Naive thymus-derived CD4-positive, alpha-beta T cell (primary cell): Measurements from ENCODE around the gene ERAP2. TPM values are rescaled to one million over a fixed set of nuclear protein-coding genes. Genes with fewer than 3 reads are reported as not detected.

ENCODE experiments used
- ATAC-seq: fragments of 150-1000 bp; cut with Tn5 transposase; 2 replicates; pipeline ENCODE4 v1.10.0; 2021; ENCODE audit warnings: mild to moderate bottlenecking, moderate library complexity
- CTCF ChIA-PET: fragments of 350-600 bp; sonication (Branson Sonifier 250); formaldehyde crosslinking; loops from one replicate; lab custom pipeline; 2021; ENCODE audit warnings: antibody characterized with exemption; lab: Charles Lee
- POLR2A ChIA-PET: fragments of 350-600 bp; sonication (Branson Sonifier 250); formaldehyde crosslinking; loops from one replicate; lab custom pipeline; 2021; ENCODE audit warnings: antibody characterized with exemption, inconsistent platforms; lab: Charles Lee
- DNase-seq, 9 donors: peaks; one replicate each; pipeline versions ENCODE4 v3.0.0 to v3.0.0-alpha.2; 2020 to 2022; ENCODE audit warnings: mixed read lengths in 1 of 9
- H3K27ac ChIP-seq: one replicate; pipeline ENCODE4 v1.7.0; 2013; ENCODE audit warnings: mild to moderate bottlenecking, low read depth, low read length, moderate library complexity
- H3K27me3 ChIP-seq, 2 donors: one replicate each; pipeline ENCODE4 v1.7.0; 2013; ENCODE audit warnings: low read length in 2 of 2, mild to moderate bottlenecking in 2 of 2, moderate library complexity in 2 of 2; ENCODE audit not compliant: control insufficient read depth in 2 of 2, insufficient read depth in 2 of 2
- H3K36me3 ChIP-seq, 3 experiments: 1 replicate in 2 of 3; 2 replicates in 1 of 3; pipeline ENCODE4 v1.7.0; 2013; ENCODE audit warnings: low read length in 3 of 3, mild to moderate bottlenecking in 3 of 3, moderate library complexity in 1 of 3; ENCODE audit not compliant: insufficient read depth in 3 of 3, control insufficient read depth in 2 of 3
- H3K4me1 ChIP-seq, 2 donors: one replicate each; pipeline ENCODE4 v1.7.0; 2013; ENCODE audit warnings: low read length in 2 of 2, mild to moderate bottlenecking in 2 of 2, moderate library complexity in 1 of 2; ENCODE audit not compliant: control insufficient read depth in 2 of 2, insufficient read depth in 2 of 2
- H3K4me3 ChIP-seq: 2 replicates; pipeline ENCODE4 v1.7.0; 2013; ENCODE audit warnings: mild to moderate bottlenecking, low read length
- H3K9me3 ChIP-seq, 3 experiments: 1 replicate in 2 of 3; 2 replicates in 1 of 3; pipeline ENCODE4 v1.7.0; 2013; ENCODE audit warnings: low read length in 3 of 3; ENCODE audit not compliant: control insufficient read depth in 2 of 3
- H3K27ac Mint-ChIP-seq, 9 donors: one replicate each; pipeline ENCODE4 v1.8.0; 2020 to 2022; ENCODE audit warnings: mixed read lengths in 9 of 9, mild to moderate bottlenecking in 8 of 9, moderate library complexity in 5 of 9, inconsistent platforms in 2 of 9
- H3K27me3 Mint-ChIP-seq, 5 donors: one replicate each; pipeline ENCODE4 v1.8.0; 2021 to 2022; ENCODE audit warnings: mixed read lengths in 5 of 5, mild to moderate bottlenecking in 1 of 5
- H3K36me3 Mint-ChIP-seq, 5 donors: one replicate each; pipeline ENCODE4 v1.8.0; 2020 to 2022; ENCODE audit warnings: mixed read lengths in 5 of 5, mild to moderate bottlenecking in 3 of 5, inconsistent platforms in 1 of 5
- H3K4me1 Mint-ChIP-seq, 7 donors: one replicate each; pipeline ENCODE4 v1.8.0; 2020 to 2022; ENCODE audit warnings: mixed read lengths in 7 of 7, mild to moderate bottlenecking in 3 of 7, inconsistent platforms in 1 of 7
- H3K4me3 Mint-ChIP-seq, 10 donors: one replicate each; pipeline ENCODE4 v1.8.0; 2020 to 2022; ENCODE audit warnings: mild to moderate bottlenecking in 10 of 10, mixed read lengths in 10 of 10, moderate library complexity in 6 of 10, inconsistent platforms in 2 of 10
- H3K9me3 Mint-ChIP-seq, 11 donors: one replicate each; pipeline ENCODE4 v1.8.0; 2020 to 2022; ENCODE audit warnings: mixed read lengths in 11 of 11, mild to moderate bottlenecking in 4 of 11, inconsistent platforms in 1 of 11, moderate library complexity in 1 of 11
- intact Hi-C, 2 donors: fragments of 100-400 bp; cut with micrococcal nuclease; formaldehyde crosslinking; loops; one replicate each; pipeline ENCODE4 v1.15.1; 2023
- polyA plus RNA-seq, 2 donors: library from polyadenylated mRNA; unstranded; fragments of 300-500 nt; fragmentation: Illumina TruSeq; gene quantifications; one replicate each; pipeline ENCODE4 v1.2.3, GENCODE V29; 2021
- total RNA-seq, 6 experiments: library from RNA in 5 of 6; stranded (reverse) in 5 of 6; gene quantifications; 1 replicate in 5 of 6; 2 replicates in 1 of 6; pipeline ENCODE4 v1.2.3 and lab custom pipeline; 2021 to 2026

ERAP2 gene
- total and polyA plus RNA-seq, 7 experiments from 2014 or later = 11.1 to 161 (median 97.2) TPM

DNA sequence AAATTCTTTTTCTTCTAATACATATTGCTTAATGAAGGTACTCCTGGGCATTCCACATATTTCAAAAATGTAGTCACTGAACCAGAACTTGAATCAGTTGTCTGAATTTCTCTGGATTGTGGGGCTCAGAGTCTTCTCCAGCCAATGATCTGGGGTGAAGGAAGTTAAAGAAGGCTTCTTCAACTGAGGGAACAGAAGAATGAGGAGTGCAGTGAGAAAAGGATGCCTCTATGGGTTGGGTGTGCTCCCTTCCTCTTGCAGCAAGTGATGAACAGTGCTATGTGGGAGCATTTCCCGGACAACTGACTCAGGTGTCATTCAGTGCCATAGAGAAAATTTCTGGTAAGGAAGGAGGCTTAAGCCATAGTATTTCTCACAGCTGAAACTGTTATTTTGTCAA is 67.5 kb downstream of the ERAP2 start:
- Mint-ChIP-seq H3K9me3 (no peaks in the 10 kb centered on the region), H3K36me3 (peaks cover 5 to 23% (median 10%) of the 10 kb centered on the region in 5 donors), H3K27ac (peak overlapping the region; percentile 11 to 89 (median 66)), H3K27me3 (no peaks in the 10 kb centered on the region), H3K4me3 (peak overlapping the region in 8 of 10 donors; percentile 2 to 42 (median 22)), H3K4me1 (peaks cover 46 to 97% (median 87%) of the 10 kb centered on the region in 7 donors)
- H3K4me1 ChIP-seq = peaks cover 29 to 46% of the 10 kb centered on the region in 2 donors
- no peaks in the 10 kb centered on the region for H3K9me3 ChIP-seq
- ChIA-PET CTCF (interaction anchor here (0.8 kb wide), 1 partner anchor 84 kb away, joined by 3 read pairs; no protein-coding TSS in a partner anchor), POLR2A (interaction anchor here (0.6 to 2.0 kb wide), 4 partner anchors 8 to 33 kb away, joined by 3 to 7 read pairs (median 4); partner anchors contain the start of gene LNPEP)
- intact Hi-C loops = no loop called here
- H3K4me3 ChIP-seq = no peak overlapping the region
- H3K27ac ChIP-seq = peak overlapping the region; percentile 52
- ATAC-seq = no peak
- H3K36me3 ChIP-seq = peaks cover 0 to 7% (median 0%) of the 10 kb centered on the region in 3 experiments
- H3K27me3 ChIP-seq = no peaks in the 10 kb centered on the region
- DNase-seq = no peak

DNA sequence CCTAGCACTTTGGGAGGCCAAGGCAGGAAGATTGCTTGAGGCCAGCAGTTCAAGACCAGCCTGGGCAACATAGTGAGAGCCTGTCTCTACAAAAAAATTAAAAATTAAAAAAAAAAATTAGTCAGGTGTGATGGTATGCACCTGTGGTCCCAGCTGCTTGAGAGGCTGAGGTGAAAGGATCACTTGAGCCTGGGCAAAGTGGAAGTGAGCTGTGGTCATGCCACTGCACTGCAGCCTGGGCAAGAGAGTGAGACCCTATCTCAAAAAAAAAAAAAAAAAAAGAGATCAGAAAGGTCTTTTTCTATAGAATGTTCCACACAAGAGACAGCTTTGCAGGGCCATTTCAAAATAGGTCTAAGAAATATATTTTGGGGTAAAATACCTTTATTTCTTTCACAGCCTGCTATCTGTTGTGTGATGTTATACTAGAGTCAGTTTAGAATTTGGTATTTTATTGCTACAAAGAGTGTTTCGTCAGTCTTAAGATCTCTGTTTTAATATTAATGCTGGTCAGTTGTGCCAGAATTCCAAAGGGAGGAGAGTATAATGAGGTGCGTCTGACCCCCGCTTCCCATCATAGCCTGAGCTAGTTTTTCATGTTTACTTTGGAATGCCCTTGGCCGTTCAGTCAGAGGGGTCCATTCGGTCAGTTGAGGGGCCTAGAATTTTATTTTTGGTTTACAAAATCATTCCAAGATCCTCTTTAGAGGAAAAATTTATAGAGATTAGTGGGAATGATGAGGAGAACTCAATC is 69.0 kb downstream of the ERAP2 start:
- DNase-seq (no peak), ATAC-seq (no peak)
- H3K27ac ChIP-seq = no peak overlapping the region
- ChIA-PET POLR2A (interaction anchor here (1.4 kb wide), 1 partner anchor 76 kb away, joined by 6 read pairs; no protein-coding TSS in a partner anchor), CTCF (no interaction called here)
- no peaks in the 10 kb centered on the region for H3K9me3 ChIP-seq
- peaks cover 21 to 51% of the 10 kb centered on the region in 2 donors for H3K4me1 ChIP-seq
- Mint-ChIP-seq H3K27ac (peak overlapping the region in 8 of 9 donors; percentile 14 to 91 (median 65)), H3K4me3 (peak overlapping the region in 8 of 10 donors; percentile 13 to 54 (median 31)), H3K9me3 (no peaks in the 10 kb centered on the region), H3K4me1 (peaks cover 56 to 97% (median 89%) of the 10 kb centered on the region in 7 donors), H3K27me3 (no peaks in the 10 kb centered on the region), H3K36me3 (peaks cover 5 to 30% (median 19%) of the 10 kb centered on the region in 5 donors)
- intact Hi-C loops = no loop called here
- H3K4me3 ChIP-seq = no peak overlapping the region
- H3K27me3 ChIP-seq = no peaks in the 10 kb centered on the region
- peaks cover 0 to 7% (median 0%) of the 10 kb centered on the region in 3 experiments for H3K36me3 ChIP-seq

DNA sequence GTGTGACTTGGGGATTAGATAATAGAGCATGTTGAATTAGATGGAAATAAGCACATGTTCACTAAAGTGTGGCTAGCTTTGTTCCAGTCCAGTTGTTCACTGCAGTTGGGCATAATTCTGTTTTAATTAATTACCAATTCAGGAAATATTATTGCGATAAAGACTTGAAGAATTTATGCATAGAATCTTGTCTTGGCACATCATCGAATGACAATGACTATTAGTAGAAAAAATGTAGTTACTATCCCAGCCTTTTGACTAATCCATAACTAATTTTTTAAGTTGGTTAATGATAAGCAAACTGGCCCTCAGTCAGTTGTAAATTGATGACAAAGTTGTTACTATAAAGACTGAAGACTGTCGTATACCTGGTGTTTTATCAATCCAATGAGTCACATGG is 70.1 kb downstream of the ERAP2 start:
- ATAC-seq = no peak
- POLR2A ChIA-PET = interaction anchor here (0.6 to 1.4 kb wide), 2 partner anchors 23 to 77 kb away, joined by 3 to 6 read pairs; no protein-coding TSS in a partner anchor
- Histone ChIP-seq H3K27ac (no peak overlapping the region), H3K9me3 (no peaks in the 10 kb centered on the region), H3K4me3 (no peak overlapping the region), H3K27me3 (no peaks in the 10 kb centered on the region), H3K4me1 (peaks cover 21 to 53% of the 10 kb centered on the region in 2 donors), H3K36me3 (peaks cover 0 to 7% (median 0%) of the 10 kb centered on the region in 3 experiments)
- Mint-ChIP-seq H3K4me1 (peaks cover 48 to 95% (median 85%) of the 10 kb centered on the region in 7 donors), H3K4me3 (peak overlapping the region in 6 of 10 donors; percentile 0 to 72 (median 40)), H3K27me3 (no peaks in the 10 kb centered on the region), H3K36me3 (peaks cover 5 to 31% (median 16%) of the 10 kb centered on the region in 5 donors), H3K27ac (peak overlapping the region in 7 of 9 donors; percentile 16 to 91 (median 60)), H3K9me3 (no peaks in the 10 kb centered on the region)
- no peak for DNase-seq
- CTCF ChIA-PET = no interaction called here
- intact Hi-C loops = no loop called here

DNA sequence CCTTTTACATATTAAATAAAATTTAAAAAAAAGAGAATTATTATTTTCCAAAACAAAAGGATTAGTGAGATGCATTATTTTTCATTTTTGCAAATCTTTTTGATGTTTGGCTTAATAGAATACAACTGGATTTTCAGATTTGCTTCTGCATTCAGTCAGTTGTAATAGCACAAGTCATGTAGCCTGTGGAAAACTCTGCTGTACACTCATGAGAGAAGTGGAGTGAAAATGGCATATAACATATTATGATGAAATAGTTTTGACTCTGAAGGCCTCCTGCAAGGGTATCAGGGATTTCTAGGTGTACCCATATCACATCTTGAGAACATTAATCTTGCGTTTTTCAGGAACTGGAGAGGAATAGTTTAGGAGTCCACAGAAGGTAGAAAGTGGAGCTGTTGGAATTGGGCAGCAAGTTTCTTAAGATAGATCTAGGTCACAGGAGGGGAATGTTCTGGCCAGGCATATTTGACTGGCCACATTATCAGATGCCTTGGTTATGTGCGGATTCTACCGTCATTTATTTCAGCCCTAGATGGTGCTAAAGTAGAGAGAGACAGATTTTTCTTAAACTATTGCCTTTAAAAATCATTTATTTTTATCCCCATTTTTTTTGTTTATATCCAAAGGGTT is 75.9 kb downstream of the ERAP2 start:
- Mint-ChIP-seq H3K4me3 (peak overlapping the region in 6 of 10 donors; percentile 22 to 56 (median 40)), H3K4me1 (peaks cover 54 to 93% (median 83%) of the 10 kb centered on the region in 7 donors), H3K27ac (peak overlapping the region in 8 of 9 donors; percentile 72 to 91 (median 80)), H3K27me3 (no peaks in the 10 kb centered on the region), H3K9me3 (peaks cover 0 to 5% (median 0%) of the 10 kb centered on the region in 11 donors), H3K36me3 (peaks cover 0 to 25% (median 18%) of the 10 kb centered on the region in 5 donors)
- POLR2A ChIA-PET = interaction anchor here (0.6 to 1.3 kb wide), 5 partner anchors 16 to 129 kb away, joined by 3 to 4 read pairs (median 3); partner anchors contain the start of gene LNPEP
- CTCF ChIA-PET = interaction anchor here (0.5 kb wide), 1 partner anchor 9 kb away, joined by 3 read pairs; no protein-coding TSS in a partner anchor
- no peak for ATAC-seq
- no peaks in the 10 kb centered on the region for H3K9me3 ChIP-seq
- no peak for DNase-seq
- intact Hi-C loops = no loop called here
- H3K27me3 ChIP-seq = no peaks in the 10 kb centered on the region
- H3K27ac ChIP-seq = no peak overlapping the region
- H3K4me1 ChIP-seq = peaks cover 29 to 39% of the 10 kb centered on the region in 2 donors
- no peak overlapping the region for H3K4me3 ChIP-seq
- H3K36me3 ChIP-seq = no peaks in the 10 kb centered on the region

DNA sequence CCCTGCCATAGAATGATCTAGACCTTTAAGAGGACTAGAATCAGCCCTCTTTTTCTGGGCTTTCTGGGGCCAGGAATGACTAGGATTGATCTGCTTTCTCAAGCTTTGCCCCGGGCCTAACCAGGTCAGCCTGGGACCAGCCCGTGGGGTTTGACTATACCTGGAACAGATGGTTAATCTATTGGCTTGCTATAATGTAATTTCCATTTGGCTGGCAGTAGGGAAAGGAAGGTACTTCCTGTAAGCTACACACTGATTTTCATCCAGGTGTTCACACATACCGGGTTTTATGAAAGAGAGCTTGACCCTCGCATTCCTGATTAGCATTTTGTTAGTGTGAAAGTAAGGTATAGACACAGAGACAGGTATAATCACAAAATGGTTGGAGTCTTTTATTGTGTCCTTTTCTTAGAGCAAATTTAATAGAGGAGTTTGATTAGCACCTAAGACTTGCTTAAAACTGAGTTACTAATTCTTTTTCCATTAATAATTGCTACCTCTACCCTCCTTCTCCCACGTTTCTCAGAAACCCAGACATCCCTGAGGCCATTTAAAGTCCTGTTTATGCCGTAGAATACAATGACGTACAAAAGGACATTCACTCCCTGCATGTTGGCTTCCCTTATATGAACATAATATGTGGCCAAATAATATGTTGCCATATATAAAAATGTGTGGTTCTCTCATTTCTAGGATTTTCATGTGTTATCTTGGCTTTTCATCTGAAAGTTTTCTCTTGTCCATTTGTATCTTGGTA is 76.9 kb downstream of the ERAP2 start:
- peaks cover 33 to 46% of the 10 kb centered on the region in 2 donors for H3K4me1 ChIP-seq
- Mint-ChIP-seq H3K27ac (peak overlapping the region in 8 of 9 donors; percentile 72 to 91 (median 80)), H3K4me3 (peak overlapping the region in 7 of 10 donors; percentile 8 to 56 (median 38)), H3K9me3 (peaks cover 0 to 5% (median 0%) of the 10 kb centered on the region in 11 donors), H3K27me3 (no peaks in the 10 kb centered on the region), H3K36me3 (peaks cover 0 to 25% (median 18%) of the 10 kb centered on the region in 5 donors), H3K4me1 (peaks cover 58 to 93% (median 85%) of the 10 kb centered on the region in 7 donors)
- intact Hi-C loops = loop anchor here in 1 of 2 donors (1.0 kb wide), 1 partner anchor 9 kb away; no protein-coding TSS in a partner anchor
- no peaks in the 10 kb centered on the region for H3K27me3 ChIP-seq
- POLR2A ChIA-PET = interaction anchor here (0.6 to 1.3 kb wide), 4 partner anchors 17 to 129 kb away, joined by 3 to 4 read pairs (median 3); partner anchors contain the start of gene LNPEP
- no peaks in the 10 kb centered on the region for H3K36me3 ChIP-seq
- DNase-seq (no peak), ATAC-seq (no peak)
- no peak overlapping the region for H3K27ac ChIP-seq
- CTCF ChIA-PET = interaction anchor here (0.5 to 1.0 kb wide), 2 partner anchors 10 to 84 kb away, joined by 3 to 4 read pairs; no protein-coding TSS in a partner anchor
- no peaks in the 10 kb centered on the region for H3K9me3 ChIP-seq
- no peak overlapping the region for H3K4me3 ChIP-seq
